Liver (tissue), 9 donors: ENCODE measurements around the gene IL1RN. TPM values are rescaled to one million over a fixed set of nuclear protein-coding genes. Genes with fewer than 3 reads are reported as not detected.

Experiments used
- DNase-seq: peaks from one replicate; pipeline ENCODE4 v3.0.0-alpha.2; 2017; ENCODE audit warnings: low spot score
- H3K27ac ChIP-seq, 2 donors: one replicate each; pipeline ENCODE4 v1.7.0; 2013; ENCODE audit warnings: inconsistent platforms in 2 of 2, low read length in 2 of 2, control low read depth in 1 of 2, low read depth in 1 of 2, mild to moderate bottlenecking in 1 of 2
- H3K27me3 ChIP-seq, 4 donors: one replicate each; pipeline versions ENCODE4 v1.6.1 to v1.7.0; 2013; ENCODE audit warnings: low read length in 3 of 4, inconsistent platforms in 1 of 4, mild to moderate bottlenecking in 1 of 4, moderate library complexity in 1 of 4; ENCODE audit not compliant: control insufficient read depth in 4 of 4, insufficient read depth in 4 of 4
- H3K36me3 ChIP-seq, 4 donors: one replicate each; pipeline versions ENCODE4 v1.6.1 to v1.7.0; 2013; ENCODE audit warnings: low read length in 3 of 4, mild to moderate bottlenecking in 3 of 4, low read depth in 1 of 4, moderate library complexity in 1 of 4; ENCODE audit not compliant: control insufficient read depth in 4 of 4, insufficient read depth in 3 of 4
- H3K4me1 ChIP-seq, 4 donors: one replicate each; pipeline versions ENCODE4 v1.6.1 to v1.7.0; 2013; ENCODE audit warnings: low read length in 3 of 4, mild to moderate bottlenecking in 3 of 4, moderate library complexity in 1 of 4; ENCODE audit not compliant: control insufficient read depth in 4 of 4, insufficient read depth in 4 of 4
- H3K4me3 ChIP-seq, 3 donors: one replicate each; pipeline versions ENCODE4 v1.6.1 to v1.7.0; 2013; ENCODE audit warnings: low read length in 3 of 3, control low read depth in 1 of 3, low read depth in 1 of 3, mild to moderate bottlenecking in 1 of 3
- H3K9ac ChIP-seq, 2 donors: one replicate each; pipeline ENCODE4 v1.7.0; 2013; ENCODE audit warnings: low read length in 2 of 2, mild to moderate bottlenecking in 2 of 2, moderate library complexity in 2 of 2, control low read depth in 1 of 2, low read depth in 1 of 2
- H3K9me3 ChIP-seq, 4 donors: one replicate each; pipeline versions ENCODE4 v1.6.1 to v1.7.0; 2013; ENCODE audit warnings: low read length in 3 of 4; ENCODE audit not compliant: control insufficient read depth in 4 of 4
- ATF3 ChIP-seq: IDR thresholded peaks from 2 replicates; pipeline ENCODE4 v1.6.1; 2016; ENCODE audit warnings: antibody characterized with exemption
- CTCF ChIP-seq: fragments of 150-350 bp; IDR thresholded peaks from 2 replicates; pipeline ENCODE4 v1.5.1; 2017; ENCODE audit warnings: improper control_type of control experiment, low read depth, low read length; ENCODE audit not compliant: missing input control
- EGR1 ChIP-seq, 2 donors: IDR thresholded peaks; 2 replicates each; pipeline ENCODE4 v1.6.1; 2016 to 2018; ENCODE audit warnings: antibody characterized with exemption in 2 of 2, low read depth in 2 of 2
- FOXA1 ChIP-seq: IDR thresholded peaks from 2 replicates; pipeline ENCODE4 v1.6.1; 2016; ENCODE audit warnings: antibody characterized with exemption
- FOXA2 ChIP-seq: IDR thresholded peaks from 2 replicates; pipeline ENCODE4 v1.6.1; 2016; ENCODE audit warnings: antibody characterized with exemption
- GABPA ChIP-seq, 2 donors: IDR thresholded peaks in 1 of 2; conservative IDR thresholded peaks in 1 of 2; 2 replicates each; pipeline ENCODE4 v1.6.1; 2016; ENCODE audit warnings: antibody characterized with exemption in 2 of 2, mild to moderate bottlenecking in 1 of 2, moderate library complexity in 1 of 2
- HNF4A ChIP-seq, 2 donors: conservative IDR thresholded peaks; 2 replicates each; pipeline ENCODE4 v1.6.1; 2016; ENCODE audit warnings: antibody characterized with exemption in 2 of 2, mild to moderate bottlenecking in 2 of 2
- HNF4G ChIP-seq: IDR thresholded peaks from 2 replicates; pipeline ENCODE4 v1.6.1; 2016; ENCODE audit warnings: antibody characterized with exemption
- JUND ChIP-seq, 2 donors: IDR thresholded peaks; 2 replicates each; pipeline ENCODE4 v1.6.1; 2016; ENCODE audit warnings: antibody characterized with exemption in 2 of 2
- NR2F2 ChIP-seq: IDR thresholded peaks from 2 replicates; pipeline ENCODE4 v1.6.1; 2016; ENCODE audit warnings: antibody characterized with exemption
- RAD21 ChIP-seq, 2 donors: IDR thresholded peaks; 2 replicates each; pipeline ENCODE4 v1.6.1; 2016; ENCODE audit warnings: antibody characterized with exemption in 2 of 2, mild to moderate bottlenecking in 2 of 2
- REST ChIP-seq: IDR thresholded peaks from 2 replicates; pipeline ENCODE4 v1.6.1; 2016; ENCODE audit warnings: antibody characterized with exemption, mild to moderate bottlenecking
- RXRA ChIP-seq, 2 donors: IDR thresholded peaks; 2 replicates each; pipeline ENCODE4 v1.6.1; 2017 to 2018; ENCODE audit warnings: antibody characterized with exemption in 2 of 2, mild to moderate bottlenecking in 1 of 2
- SP1 ChIP-seq: IDR thresholded peaks from 2 replicates; pipeline ENCODE4 v1.6.1; 2018; ENCODE audit warnings: antibody characterized with exemption, mild to moderate bottlenecking
- TAF1 ChIP-seq: conservative IDR thresholded peaks from 2 replicates; pipeline ENCODE4 v1.6.1; 2016; ENCODE audit warnings: antibody characterized with exemption, mild to moderate bottlenecking
- YY1 ChIP-seq: IDR thresholded peaks from 2 replicates; pipeline ENCODE4 v1.6.1; 2016; ENCODE audit warnings: antibody characterized with exemption, mild to moderate bottlenecking
- ZBTB33 ChIP-seq: IDR thresholded peaks from 2 replicates; pipeline ENCODE4 v1.6.1; 2016; ENCODE audit warnings: antibody characterized with exemption
- WGBS: extraction: QIAGEN DNeasy Blood & Tissue Kit; methylation state at CpG from one replicate; pipeline ENCODE4 v1.1.7; 2013; 5-methylcytosine and 5-hydroxymethylcytosine counted together
- polyA plus RNA-seq, 2 donors: library from polyadenylated mRNA; stranded (reverse) in 1 of 2; unstranded in 1 of 2; fragments of 200-250 nt in 1 of 2; fragments of >200 nt in 1 of 2; fragmentation: Nextera tagmentation in 1 of 2; extraction: Ambion mirVana in 1 of 2; gene quantifications; one replicate each; pipeline versions ENCODE4 v1.2.1 to v1.2.3, GENCODE V29; 2013 to 2015
- total RNA-seq, 2 donors: library from RNA; depleted of rRNA; stranded (reverse); fragments of >200 nt; gene quantifications; one replicate each; pipeline ENCODE4 v1.2.3, GENCODE V29; 2014
- TF ChIP-seq, protein P1 (sequence below): IDR thresholded peaks from 2 replicates; pipeline ENCODE4 v1.6.1; 2016; ENCODE audit warnings: antibody characterized with exemption
- donor health status: healthy.
- donor health status: healthy.
- donor health status: healthy.
- donor health status: healthy.
- donor health status: healthy.

IL1RN gene
- total and polyA plus RNA-seq, 4 donors, result 3.9 to 121 (median 25.8) TPM

DNA sequence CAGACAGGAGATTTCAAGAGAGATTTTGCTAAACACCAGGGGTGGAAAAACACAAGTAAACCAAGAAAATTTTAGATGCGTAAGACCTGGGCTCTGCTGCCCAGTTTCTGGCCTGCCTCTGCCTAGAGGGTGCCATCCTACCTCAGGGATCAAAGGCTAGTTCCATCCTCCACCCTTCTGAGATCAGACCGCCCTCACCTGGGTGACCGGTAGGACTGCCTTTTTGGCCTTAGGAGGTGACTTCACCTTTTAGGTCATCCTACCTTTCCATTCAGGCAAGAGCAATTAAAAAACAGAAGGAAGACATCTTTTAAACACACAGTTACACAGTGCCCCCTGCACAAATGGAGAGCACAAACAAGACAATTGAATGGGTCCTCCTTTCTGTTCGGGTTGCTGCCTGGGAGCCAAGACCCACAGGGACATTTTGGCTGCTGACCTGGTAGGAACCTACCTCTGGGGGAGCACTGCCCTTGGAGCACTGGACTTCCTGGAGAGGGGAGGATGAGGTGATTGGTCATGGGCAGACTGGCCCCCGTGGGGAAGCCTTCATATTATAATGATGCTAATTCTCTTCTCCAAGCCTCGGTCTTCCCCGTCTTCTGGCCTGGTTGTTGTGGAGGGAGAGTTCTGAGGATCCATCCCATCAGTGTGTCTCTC lies 49.4 kb downstream of the IL1RN start (continued):
- TF ChIP-seq REST, result no peak
- TF ChIP-seq NR2F2, result no peak

- no peaks in the 10 kb centered on the region for H3K36me3 ChIP-seq
- TF ChIP-seq HNF4A (conservative IDR thresholded peaks at IDR 0.05) (no peak), REST (no peak), JUND (IDR thresholded peaks at IDR 0.05) (no peak), GABPA (IDR thresholded peaks at IDR 0.05 in 1 of 2, conservative IDR thresholded peaks at IDR 0.05 in 1 of 2) (no peak), FOXA1 (no peak), FOXA2 (no peak), YY1 (no peak), EGR1 (IDR thresholded peaks at IDR 0.05; ENCODE audit: low read depth in 2 of 2) (no peak), RXRA (IDR thresholded peaks at IDR 0.05) (no peak), ATF3 (no peak), ZBTB33 (no peak), TAF1 (no peak), SP1 (no peak), HNF4G (no peak), NR2F2 (no peak), CTCF (no peak), RAD21 (IDR thresholded peaks at IDR 0.05) (no peak)
- TF ChIP-seq, protein P1, sequence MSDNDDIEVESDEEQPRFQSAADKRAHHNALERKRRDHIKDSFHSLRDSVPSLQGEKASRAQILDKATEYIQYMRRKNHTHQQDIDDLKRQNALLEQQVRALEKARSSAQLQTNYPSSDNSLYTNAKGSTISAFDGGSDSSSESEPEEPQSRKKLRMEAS, result no peak
- no peak overlapping the region for H3K9ac ChIP-seq
- H3K4me1 ChIP-seq, result peaks cover 6 to 35% (median 21%) of the 10 kb centered on the region in 4 donors
- 94% methylated on average over 11 of the region's 11 CpGs for WGBS
- H3K27ac ChIP-seq, result no peak overlapping the region
- no peak overlapping the region for H3K4me3 ChIP-seq
- no peak for DNase-seq
- H3K27me3 ChIP-seq, result no peaks in the 10 kb centered on the region
- no peaks in the 10 kb centered on the region for H3K9me3 ChIP-seq
Measured at GRCh38 chr2:113178069-113178746, 50.8 kb downstream of the IL1RN start.
